IMR-90 (cell line): ENCODE data around the gene MYO7B. TPM values are rescaled to one million over a fixed set of nuclear protein-coding genes. Genes with fewer than 3 reads are reported as not detected.

ENCODE experiments used
- ATAC-seq: fragments of 200-7000 bp; cut with Tn5 transposase; 2 replicates; pipeline ENCODE4 v1.9.1; 2020; ENCODE audit warnings: low read depth, mild to moderate bottlenecking, moderate library complexity
- BruUV-seq: library from RNA; stranded (reverse); fragments of 400-500 nt; replicated peaks from 2 replicates; lab custom pipeline; 2021; lab: Mats Ljungman, UMichigan
- CTCF ChIA-PET: fragments of 300-600 bp; formaldehyde crosslinking; extraction: SDS; loops from one replicate; lab custom pipeline; 2021; ENCODE audit warnings: antibody characterized with exemption; lab: Yijun Ruan, JAX
- POLR2A ChIA-PET: fragments of 300-600 bp; sonication (Branson Sonifier 250); formaldehyde crosslinking; loops from one replicate; lab custom pipeline; 2022; ENCODE audit warnings: antibody characterized with exemption; ENCODE audit not compliant: unreplicated experiment; lab: Charles Lee
- DNase-seq: peaks from one replicate; pipeline ENCODE4 v3.0.0; 2013
- H2AFZ ChIP-seq: replicated peaks from 2 replicates; pipeline ENCODE3; 2013; ENCODE audit warnings: low read length, mild to moderate bottlenecking; ENCODE audit not compliant: poor library complexity
- H2AK5ac ChIP-seq: 2 replicates; pipeline ENCODE4 v1.6.1; 2013; ENCODE audit warnings: low read depth, low read length, inconsistent platforms
- H2AK9ac ChIP-seq: replicated peaks from 2 replicates; pipeline ENCODE3; 2013; ENCODE audit warnings: mild to moderate bottlenecking, low read depth, low read length, moderate library complexity; ENCODE audit not compliant: poor library complexity
- H2BK120ac ChIP-seq: 2 replicates; pipeline ENCODE4 v1.6.1; 2013; ENCODE audit warnings: low read depth, low read length, inconsistent platforms
- H2BK15ac ChIP-seq: 3 replicates; pipeline ENCODE4 v1.6.1; 2013; ENCODE audit warnings: low read depth, low read length, inconsistent platforms
- H2BK20ac ChIP-seq: 2 replicates; pipeline ENCODE4 v1.6.1; 2013; ENCODE audit warnings: low read depth, mild to moderate bottlenecking, inconsistent platforms, low read length, moderate library complexity
- H2BK5ac ChIP-seq: 2 replicates; pipeline ENCODE4 v1.6.1; 2013; ENCODE audit warnings: mild to moderate bottlenecking, low read depth, low read length, inconsistent platforms; ENCODE audit not compliant: poor library complexity, severe bottlenecking
- H3K14ac ChIP-seq: replicated peaks from 2 replicates; pipeline ENCODE4 v1.6.1; 2013; ENCODE audit warnings: low read depth, low read length, inconsistent platforms
- H3K18ac ChIP-seq: 2 replicates; pipeline ENCODE4 v1.6.1; 2013; ENCODE audit warnings: low read depth, low read length, control low read depth
- H3K23ac ChIP-seq: 2 replicates; pipeline ENCODE4 v1.6.1; 2013; ENCODE audit warnings: low read depth, low read length, inconsistent platforms
- H3K27ac ChIP-seq: 2 replicates; pipeline ENCODE4 v1.5.1; 2013; ENCODE audit warnings: mild to moderate bottlenecking, control low read depth, low read length; ENCODE audit not compliant: insufficient read depth
- H3K27me3 ChIP-seq: 2 replicates; pipeline ENCODE4 v1.6.1; 2013; ENCODE audit warnings: low read length; ENCODE audit not compliant: control insufficient read depth, insufficient read depth
- H3K36me3 ChIP-seq: 2 replicates; pipeline ENCODE4 v1.6.1; 2013; ENCODE audit warnings: low read length, mixed read lengths; ENCODE audit not compliant: control insufficient read depth, insufficient read depth
- H3K4ac ChIP-seq: 2 replicates; pipeline ENCODE4 v1.6.1; 2013; ENCODE audit warnings: low read depth, low read length, inconsistent platforms
- H3K4me1 ChIP-seq: 2 replicates; pipeline ENCODE4 v1.6.1; 2013; ENCODE audit warnings: low read length, mixed read lengths; ENCODE audit not compliant: control insufficient read depth, insufficient read depth
- H3K4me2 ChIP-seq: 2 replicates; pipeline ENCODE4 v1.6.1; 2013; ENCODE audit warnings: low read depth, mild to moderate bottlenecking, control low read depth, low read length, moderate library complexity
- H3K4me3 ChIP-seq: 2 replicates; pipeline ENCODE4 v1.5.1; 2013; ENCODE audit warnings: low read depth, mild to moderate bottlenecking, control low read depth, low read length, moderate library complexity; ENCODE audit not compliant: insufficient read depth
- H3K56ac ChIP-seq: 2 replicates; pipeline ENCODE4 v1.6.1; 2013; ENCODE audit warnings: low read length, inconsistent platforms; ENCODE audit not compliant: insufficient read depth; ENCODE audit errors: extremely low read depth
- H3K79me1 ChIP-seq, 2 experiments: 2 replicates each; pipeline ENCODE4 v1.6.1; 2013; ENCODE audit warnings: low read length in 2 of 2, inconsistent platforms in 1 of 2, low read depth in 1 of 2
- H3K9ac ChIP-seq: 2 replicates; pipeline ENCODE4 v1.6.1; 2013; ENCODE audit warnings: low read depth, low read length, control low read depth
- H3K9me1 ChIP-seq: 2 replicates; pipeline ENCODE4 v1.6.1; 2013; ENCODE audit warnings: low read length, inconsistent platforms; ENCODE audit not compliant: insufficient read depth
- H3K9me3 ChIP-seq: 2 replicates; pipeline ENCODE4 v1.6.1; 2013; ENCODE audit warnings: low read length; ENCODE audit not compliant: control insufficient read depth, insufficient read depth
- H4K20me1 ChIP-seq: 2 replicates; pipeline ENCODE4 v1.6.1; 2013; ENCODE audit warnings: low read length, inconsistent platforms; ENCODE audit not compliant: insufficient read depth
- H4K5ac ChIP-seq: 2 replicates; pipeline ENCODE4 v1.6.1; 2013; ENCODE audit warnings: mild to moderate bottlenecking, low read depth, low read length, control low read depth
- H4K8ac ChIP-seq, 2 experiments: 2 replicates each; pipeline ENCODE4 v1.6.1; 2013; ENCODE audit warnings: low read depth in 2 of 2, low read length in 2 of 2, control low read depth in 1 of 2, inconsistent platforms in 1 of 2
- H4K91ac ChIP-seq: 2 replicates; pipeline ENCODE4 v1.6.1; 2013; ENCODE audit warnings: low read depth, low read length, inconsistent platforms; ENCODE audit not compliant: insufficient read depth
- BHLHE40 ChIP-seq: fragments of 150-350 bp; IDR thresholded peaks from 2 replicates; pipeline ENCODE4 v1.6.1; 2016; ENCODE audit warnings: mild to moderate bottlenecking, low read depth, low read length
- CHD1 ChIP-seq: IDR thresholded peaks from 2 replicates; pipeline ENCODE4 v1.6.1; 2012; ENCODE audit warnings: low read depth, low read length, improper control_type of control experiment
- CTCF ChIP-seq: conservative IDR thresholded peaks from 2 replicates; pipeline ENCODE4 v1.5.1; 2012; ENCODE audit warnings: mild to moderate bottlenecking, low read depth, low read length, improper control_type of control experiment
- FOS ChIP-seq: fragments of 150-350 bp; IDR thresholded peaks from 2 replicates; pipeline ENCODE4 v1.6.1; 2016; ENCODE audit warnings: low read depth, low read length
- MXI1 ChIP-seq: IDR thresholded peaks from 2 replicates; pipeline ENCODE4 v1.6.1; 2012; ENCODE audit warnings: low read depth, mild to moderate bottlenecking, low read length, moderate library complexity, borderline replicate concordance
- RAD21 ChIP-seq: IDR thresholded peaks from 2 replicates; pipeline ENCODE4 v1.6.1; 2012; ENCODE audit warnings: low read length, improper control_type of control experiment
- RCOR1 ChIP-seq: IDR thresholded peaks from 2 replicates; pipeline ENCODE4 v1.6.1; 2012; ENCODE audit warnings: mild to moderate bottlenecking, low read length, improper control_type of control experiment; ENCODE audit not compliant: insufficient replicate concordance
- RFX5 ChIP-seq: IDR thresholded peaks from 2 replicates; pipeline ENCODE4 v1.8.0; 2012; ENCODE audit warnings: low read depth, mild to moderate bottlenecking, low read length, moderate library complexity
- SMC3 ChIP-seq: fragments of 150-350 bp; IDR thresholded peaks from 2 replicates; pipeline ENCODE4 v1.6.1; 2016; ENCODE audit warnings: low read depth, mild to moderate bottlenecking, antibody characterized with exemption, low read length, moderate library complexity
- WGBS, 2 experiments: methylation state at CpG; one replicate each; pipeline versions ENCODE4 v1.1.5 to v1.1.7; 2013; ENCODE audit warnings: missing lambda C conversion rate in 2 of 2; ENCODE audit not compliant: insufficient read length in 1 of 2; ENCODE audit errors: extremely low coverage in 2 of 2; 5-methylcytosine and 5-hydroxymethylcytosine counted together
- dilution Hi-C: fragments of 300-500 bp; cut with HindIII; formaldehyde crosslinking; loops from one replicate; pipeline ENCODE4 v1.14.3; 2018; ENCODE audit warnings: low sequenced_read_pairs; ENCODE audit not compliant: unreplicated experiment
- in situ Hi-C: fragments of 300-500 bp; cut with MboI; formaldehyde crosslinking; loops from 3 replicates; pipeline ENCODE4 v1.14.3; 2019; ENCODE audit warnings: low sequenced_read_pairs, inconsistent platforms, mixed read lengths
- intact Hi-C: fragments of 100-400 bp; cut with micrococcal nuclease; formaldehyde crosslinking; loops from 2 replicates; pipeline ENCODE4 v1.10.0; 2022
- polyA plus RNA-seq, 3 experiments: library from polyadenylated mRNA; depleted of rRNA; stranded (reverse); fragments of >200 nt; gene quantifications; 2 replicates each; pipeline ENCODE4 v1.2.3, GENCODE V29; 2012; ENCODE audit warnings: low replicate concordance in 1 of 3
- total RNA-seq: library from RNA; depleted of rRNA; stranded (reverse); fragments of >200 nt; gene quantifications from 2 replicates; pipeline ENCODE4 v1.2.3, GENCODE V29; 2012
- TF ChIP-seq, protein P1 (sequence below): fragments of 150-350 bp; IDR thresholded peaks from 2 replicates; pipeline ENCODE4 v1.6.1; 2017; ENCODE audit warnings: mild to moderate bottlenecking, antibody characterized with exemption, low read length, low read depth

The MYO7B gene
- total and polyA plus RNA-seq, 2 of the 4 experiments (the other 2 are of a cell fraction) = 0.18 to 0.46 TPM

DNA sequence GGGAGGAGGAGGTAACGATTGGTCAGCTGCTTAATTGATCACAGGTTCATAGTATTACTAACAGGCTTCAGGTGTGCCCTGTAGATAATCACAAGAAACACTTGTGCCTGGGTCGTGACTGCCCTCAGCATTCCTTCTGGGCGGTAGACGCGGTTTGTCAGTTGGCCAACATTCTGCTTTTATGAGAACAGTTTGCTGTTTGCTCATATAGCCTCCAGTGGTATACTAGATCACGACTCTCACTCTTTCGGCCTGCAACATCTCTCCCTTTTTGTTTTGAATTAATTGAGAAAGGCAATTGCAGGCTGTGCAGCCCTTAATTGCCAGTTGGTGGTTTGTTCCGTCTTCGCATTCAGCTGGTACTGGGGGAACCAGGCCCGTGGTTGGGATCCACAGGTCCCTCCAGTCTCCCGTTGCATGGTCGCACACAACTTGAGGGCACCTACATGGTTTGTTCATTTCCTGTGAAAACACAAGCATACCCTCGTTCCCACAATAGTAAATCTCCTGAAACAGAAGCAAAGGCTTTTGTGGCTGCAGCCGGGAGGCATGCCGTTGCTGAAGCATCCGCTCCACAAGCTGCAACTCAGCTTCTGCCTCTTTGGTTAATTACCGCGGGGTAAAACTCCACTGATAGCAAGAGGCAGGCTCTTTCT lies 80.2 kb downstream of the MYO7B start:
- Histone ChIP-seq H3K4me3 (no peak overlapping the region), H2AFZ (no peak overlapping the region), H3K9me1 (no peaks in the 10 kb centered on the region; the same call in 1 of the 2 replicates), H2AK5ac (no peak overlapping the region), H4K20me1 (no peaks in the 10 kb centered on the region), H2AK9ac (no peak overlapping the region), H3K4ac (no peak overlapping the region), H3K27ac (no peak overlapping the region), H3K9me3 (peaks cover 20% of the 10 kb centered on the region), H4K91ac (no peak overlapping the region), H3K79me1 (no peaks in the 10 kb centered on the region), H4K8ac (no peak overlapping the region), H2BK15ac (no peak overlapping the region), H3K23ac (no peak overlapping the region), H3K4me1 (no peaks in the 10 kb centered on the region), H4K5ac (no peak overlapping the region), H3K14ac (no peak overlapping the region), H3K4me2 (no peak overlapping the region), H2BK20ac (no peak overlapping the region), H3K36me3 (no peaks in the 10 kb centered on the region), H3K18ac (no peak overlapping the region), H3K56ac (no peak overlapping the region), H2BK5ac (no peak overlapping the region), H3K9ac (no peak overlapping the region), H2BK120ac (no peak overlapping the region), H3K27me3 (peaks cover 5% of the 10 kb centered on the region)
- CTCF ChIA-PET = interaction anchor here (1.2 kb wide), 1 partner anchor 24 kb away, joined by 3 read pairs; no protein-coding TSS in a partner anchor
- intact Hi-C loops (no loop called here), dilution Hi-C loops (no loop called here), in situ Hi-C loops (no loop called here)
- 91% methylated on average over 11 of the region's 18 CpGs; no CpG with 5 or more reads in 1 of the 2 experiments for WGBS, 2 experiments
- DNase-seq = no peak
- no peak for ATAC-seq
- BruUV-seq = no TSS peak
- no peak for TF ChIP-seq MXI1
- no peak for TF ChIP-seq CTCF
- no peak for TF ChIP-seq BHLHE40
- TF ChIP-seq, protein P1, sequence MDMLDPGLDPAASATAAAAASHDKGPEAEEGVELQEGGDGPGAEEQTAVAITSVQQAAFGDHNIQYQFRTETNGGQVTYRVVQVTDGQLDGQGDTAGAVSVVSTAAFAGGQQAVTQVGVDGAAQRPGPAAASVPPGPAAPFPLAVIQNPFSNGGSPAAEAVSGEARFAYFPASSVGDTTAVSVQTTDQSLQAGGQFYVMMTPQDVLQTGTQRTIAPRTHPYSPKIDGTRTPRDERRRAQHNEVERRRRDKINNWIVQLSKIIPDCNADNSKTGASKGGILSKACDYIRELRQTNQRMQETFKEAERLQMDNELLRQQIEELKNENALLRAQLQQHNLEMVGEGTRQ = no peak
- no peak for TF ChIP-seq RFX5
- no peak for TF ChIP-seq SMC3
- no peak for TF ChIP-seq CHD1
- no peak for TF ChIP-seq RAD21
- no peak for TF ChIP-seq RCOR1
- TF ChIP-seq FOS = no peak
- POLR2A ChIA-PET = no interaction called here
